NCI-H2029 (cell line): ENCODE data around the gene ADARB2.

Source experiments
- DNase-seq: peaks from one replicate; lab custom pipeline; 2025; lab: John Stamatoyannopoulos, UW

ADARB2 gene

DNA sequence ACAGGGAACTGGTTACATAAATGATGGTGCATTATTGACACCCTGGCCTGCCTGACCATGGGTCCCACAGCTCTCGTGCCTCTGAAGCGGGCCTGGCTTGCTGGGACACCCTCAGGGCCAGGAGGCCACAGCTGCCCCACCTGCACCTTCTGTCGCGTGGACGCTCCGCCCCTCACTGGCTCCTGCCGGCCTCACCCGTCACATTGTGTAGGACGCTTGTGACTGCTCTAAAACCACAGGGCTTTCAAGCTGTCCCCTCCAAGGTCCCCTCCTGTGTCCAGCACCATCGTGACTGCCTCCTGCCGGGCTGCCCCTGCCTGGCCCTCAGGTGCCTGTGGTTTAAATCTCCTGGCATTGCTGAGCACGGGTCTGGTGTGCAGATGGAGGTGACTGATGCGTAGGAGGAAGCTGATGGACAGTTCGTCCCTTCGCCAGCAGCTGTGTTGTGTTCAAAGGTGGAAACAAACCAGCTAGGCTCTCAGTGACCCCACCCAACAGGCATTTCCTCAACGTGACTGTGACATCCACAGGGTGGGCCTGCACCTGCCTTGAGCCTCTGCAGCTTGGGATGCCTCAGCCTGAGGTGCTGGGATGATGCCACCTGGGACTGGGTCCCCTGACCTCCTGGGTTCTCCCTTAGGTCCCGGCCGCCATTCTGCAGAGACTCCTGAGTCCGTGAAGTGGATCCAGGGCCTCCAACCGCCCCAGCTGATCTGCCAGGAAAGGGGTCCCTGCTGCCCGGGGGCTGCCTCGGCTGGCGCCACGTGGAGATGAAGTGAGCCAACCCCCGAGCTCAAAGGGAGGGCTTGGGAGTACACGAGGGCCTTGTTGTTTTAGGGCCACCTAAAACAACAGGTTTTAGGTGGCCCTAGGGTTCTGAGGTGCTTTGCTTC, 532.6 kb downstream of the ADARB2 start:
- DNase-seq, result no peak

- DNase-seq, result no peak
These were observed 533.6 kb downstream of the ADARB2 start for GRCh38 chr10:1203704-1204103.

- no peak for DNase-seq
These were observed 534.1 kb downstream of the ADARB2 start for GRCh38 chr10:1203216-1203615.

GRCh38 chr10:1202343-1202742, 535.0 kb downstream of the ADARB2 start:
- no peak for DNase-seq

GRCh38 chr10:1200866-1201807, 536.2 kb downstream of the ADARB2 start:
- DNase-seq, result no peak

GRCh38 chr10:1199897-1200721, 537.2 kb downstream of the ADARB2 start:
- no peak for DNase-seq

GRCh38 chr10:1199345-1199673, 538.0 kb downstream of the ADARB2 start:
- no peak for DNase-seq

- DNase-seq, result no peak
These were observed 538.6 kb downstream of the ADARB2 start for GRCh38 chr10:1198453-1199344.

GRCh38 chr10:1197384-1197783, 539.9 kb downstream of the ADARB2 start:
- no peak for DNase-seq

DNA sequence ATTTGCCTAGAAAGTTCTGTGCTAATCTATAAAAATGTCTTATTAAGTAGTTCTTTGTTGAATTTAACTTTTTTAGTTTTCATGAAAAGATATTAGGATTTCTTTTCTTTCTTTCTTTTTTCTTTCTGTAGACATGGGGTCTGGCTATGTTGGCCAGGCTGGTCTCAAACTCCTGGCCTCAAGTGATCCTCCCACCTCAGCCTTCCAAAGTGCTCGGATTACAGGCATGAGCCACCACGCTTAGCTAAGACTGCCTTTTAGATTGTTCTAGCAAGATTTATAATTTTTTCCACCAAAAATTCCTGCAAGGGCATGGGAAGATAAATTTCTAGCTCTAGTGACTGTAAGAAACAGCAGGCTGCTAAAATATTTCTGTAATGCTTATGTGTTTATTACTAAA, 540.7 kb downstream of the ADARB2 start:
- no peak for DNase-seq

DNA sequence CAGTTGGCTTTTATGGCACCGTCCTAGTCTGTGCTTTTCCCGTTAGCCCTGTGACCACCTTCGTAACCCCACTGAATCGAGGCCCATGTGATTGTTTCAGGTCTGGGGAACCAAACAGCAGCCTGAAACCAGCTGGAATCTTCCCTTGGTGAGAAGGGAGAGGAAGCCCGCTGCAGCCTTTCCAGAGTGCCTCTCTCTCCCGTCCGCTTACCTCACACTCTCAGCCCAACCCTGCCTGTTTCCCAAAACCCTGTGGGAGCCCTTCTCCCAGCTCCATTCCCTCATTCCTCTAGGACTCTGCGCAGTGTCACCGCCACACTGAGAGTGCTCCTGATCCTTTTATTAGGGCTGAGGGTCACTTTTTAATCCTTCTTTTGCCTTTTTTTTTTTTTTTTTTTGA, 541.5 kb downstream of the ADARB2 start:
- no peak for DNase-seq

DNA sequence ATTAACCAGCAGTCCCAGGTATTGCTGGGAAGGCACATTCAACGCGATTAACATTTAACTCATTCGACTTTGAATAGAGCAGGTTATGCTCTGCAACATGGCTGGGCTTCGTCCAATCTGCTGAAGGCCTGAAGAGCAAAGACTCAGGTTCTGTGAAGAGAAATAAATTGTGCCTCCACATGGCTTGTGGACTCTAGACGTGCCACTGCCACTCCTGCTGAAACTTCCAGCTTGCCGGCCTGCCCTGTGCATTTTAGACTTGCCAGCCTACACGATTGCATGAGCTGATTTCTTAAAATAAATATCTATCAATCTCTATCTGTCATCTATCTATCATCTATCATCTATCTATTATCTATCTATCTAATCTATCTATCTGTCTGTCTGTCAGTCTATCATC, 543.2 kb downstream of the ADARB2 start:
- DNase-seq, result no peak

GRCh38 chr10:1193561-1193960, 543.8 kb downstream of the ADARB2 start:
- no peak for DNase-seq

GRCh38 chr10:1191752-1192151, 545.6 kb downstream of the ADARB2 start:
- no peak for DNase-seq

GRCh38 chr10:1190791-1191490, 546.4 kb downstream of the ADARB2 start:
- no peak for DNase-seq

DNA sequence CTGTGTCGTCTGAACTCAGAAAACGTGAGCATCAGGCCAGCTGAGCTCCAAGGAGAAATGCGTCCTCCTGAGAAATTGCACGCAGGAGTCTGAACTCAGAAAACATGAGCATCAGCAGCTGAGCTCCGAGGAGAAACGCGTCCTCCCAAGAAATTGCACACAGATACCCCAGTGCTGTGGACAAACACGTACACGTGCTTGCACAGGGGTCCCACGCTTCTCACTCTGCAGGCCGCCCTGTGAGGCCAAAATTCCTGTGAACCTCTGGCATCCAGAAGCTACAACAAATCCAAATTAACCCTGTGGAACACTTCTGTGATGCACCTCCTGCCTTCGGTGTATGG, 547.3 kb downstream of the ADARB2 start:
- no peak for DNase-seq

- DNase-seq, result no peak
These were observed 547.9 kb downstream of the ADARB2 start for GRCh38 chr10:1189166-1190051.

DNA sequence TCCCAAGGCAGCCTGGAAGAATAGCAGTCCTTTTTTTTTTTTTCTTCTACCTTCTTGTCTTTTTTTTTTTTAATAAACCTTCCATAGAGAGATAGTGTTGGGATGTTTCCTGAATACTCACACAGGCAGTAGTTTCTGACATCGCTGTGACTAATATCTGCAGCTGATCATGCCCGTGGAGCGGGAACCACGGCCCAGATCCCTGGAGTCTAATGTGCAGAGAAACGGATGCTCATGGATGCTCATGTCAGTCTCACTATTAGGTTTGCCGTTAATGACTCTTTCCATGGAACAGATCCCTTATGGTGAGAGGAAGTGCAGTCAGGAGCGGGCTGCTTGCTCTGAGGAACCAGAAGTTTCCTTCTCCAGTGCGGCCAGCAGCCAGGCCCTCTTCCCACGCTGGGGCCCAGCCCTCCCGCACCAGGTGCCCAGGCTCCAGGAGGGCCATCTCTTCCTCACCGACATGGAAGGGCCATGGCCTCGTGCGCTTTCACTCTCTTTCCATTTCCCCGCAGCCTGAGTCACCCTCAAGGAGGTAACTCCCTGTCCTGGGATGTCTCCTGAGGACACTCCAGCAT, 548.7 kb downstream of the ADARB2 start:
- DNase-seq, result no peak

DNA sequence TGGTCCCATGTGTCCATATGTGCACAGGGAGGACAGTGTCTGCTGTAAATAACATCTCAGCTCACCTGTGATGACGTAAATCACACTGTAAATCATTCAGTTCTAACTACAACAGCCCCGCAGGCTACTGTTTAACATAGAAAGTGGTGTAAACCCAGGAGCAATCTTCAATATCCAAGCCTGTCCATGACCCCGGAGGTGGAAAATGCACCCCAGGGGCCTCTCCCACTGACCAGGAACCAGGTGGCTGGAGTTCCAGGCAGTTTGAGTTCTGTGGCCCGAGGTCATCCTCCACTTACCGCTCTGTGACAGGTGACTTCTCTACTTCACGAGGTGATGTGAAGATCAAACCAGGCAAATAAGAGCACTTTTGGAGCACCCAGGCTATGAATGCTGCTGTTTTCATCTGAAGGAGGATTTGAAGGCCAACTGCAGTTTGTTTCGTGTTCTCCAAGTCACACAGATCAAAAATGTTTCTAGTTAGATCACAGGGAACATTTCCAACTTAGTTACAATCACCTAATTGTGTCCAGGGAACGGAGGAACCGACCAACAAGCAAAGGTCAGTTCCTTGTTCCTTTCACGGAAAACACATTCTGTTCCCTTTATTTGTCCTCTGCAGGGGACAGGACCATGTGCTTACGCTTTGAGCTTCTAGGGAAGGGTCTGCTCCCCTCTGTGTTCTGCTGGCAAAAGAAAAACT, 549.3 kb downstream of the ADARB2 start:
- no peak for DNase-seq
